Measurements from ENCODE around the gene HTRA1.

The HTRA1 gene

GRCh38 chr10:122461367-122461728, at the start of gene HTRA1:
TSS of gene HTRA1 (plus strand) at chr10:122461553. CDS start at chr10:122461653, 100 bp downstream.
- DNase-seq (ENCODE audit: low read depth, low spot score), result no peak

- DNase-seq (ENCODE audit: low read depth, low spot score), result no peak
These were observed 48.0 kb upstream of the HTRA1 start for GRCh38 chr10:122413327-122413726.

GRCh38 chr10:122417667-122418066, 43.7 kb upstream of the HTRA1 start:
- no peak for DNase-seq (ENCODE audit: low read depth, low spot score)

GRCh38 chr10:122419016-122419415, 42.3 kb upstream of the HTRA1 start:
- DNase-seq (ENCODE audit: low read depth, low spot score), result no peak

GRCh38 chr10:122419876-122420623, 41.3 kb upstream of the HTRA1 start:
- no peak for DNase-seq (ENCODE audit: low read depth, low spot score)

- no peak for DNase-seq (ENCODE audit: low read depth, low spot score)
These were observed 40.7 kb upstream of the HTRA1 start for GRCh38 chr10:122420624-122421007.

GRCh38 chr10:122421054-122421625, 40.2 kb upstream of the HTRA1 start:
- no peak for DNase-seq (ENCODE audit: low read depth, low spot score)

- no peak for DNase-seq (ENCODE audit: low read depth, low spot score)
These were observed 39.6 kb upstream of the HTRA1 start for GRCh38 chr10:122421742-122422141.

- no peak for DNase-seq (ENCODE audit: low read depth, low spot score)
These were observed 38.9 kb upstream of the HTRA1 start for GRCh38 chr10:122422266-122422989.

- DNase-seq (ENCODE audit: low read depth, low spot score), result no peak
These were observed 37.3 kb upstream of the HTRA1 start for GRCh38 chr10:122424059-122424458.

- DNase-seq (ENCODE audit: low read depth, low spot score), result no peak
These were observed 34.5 kb upstream of the HTRA1 start for GRCh38 chr10:122426829-122427228.

- DNase-seq (ENCODE audit: low read depth, low spot score), result no peak
These were observed 34.1 kb upstream of the HTRA1 start for GRCh38 chr10:122427280-122427679.

GRCh38 chr10:122435212-122435827, 26.0 kb upstream of the HTRA1 start:
- DNase-seq (ENCODE audit: low read depth, low spot score), result no peak

- DNase-seq (ENCODE audit: low read depth, low spot score), result no peak
These were observed 19.4 kb upstream of the HTRA1 start for GRCh38 chr10:122441961-122442360.

GRCh38 chr10:122445469-122445868, 15.9 kb upstream of the HTRA1 start:
- no peak for DNase-seq (ENCODE audit: low read depth, low spot score)

GRCh38 chr10:122445904-122446303, 15.4 kb upstream of the HTRA1 start:
- DNase-seq (ENCODE audit: low read depth, low spot score), result no peak

GRCh38 chr10:122446668-122447423, 14.5 kb upstream of the HTRA1 start:
- DNase-seq (ENCODE audit: low read depth, low spot score), result no peak

GRCh38 chr10:122448600-122448999, 12.8 kb upstream of the HTRA1 start:
- DNase-seq (ENCODE audit: low read depth, low spot score), result no peak

- DNase-seq (ENCODE audit: low read depth, low spot score), result no peak
These were observed 12.2 kb upstream of the HTRA1 start for GRCh38 chr10:122449153-122449552.

GRCh38 chr10:122450353-122450990, 10.9 kb upstream of the HTRA1 start:
- DNase-seq (ENCODE audit: low read depth, low spot score), result no peak

- no peak for DNase-seq (ENCODE audit: low read depth, low spot score)
These were observed 7.3 kb upstream of the HTRA1 start for GRCh38 chr10:122454071-122454470.

Data from brain pericyte (primary cell).